HepG2 (cell line): Measurements from ENCODE around the gene ANKRD10. TPM values are rescaled to one million over a fixed set of nuclear protein-coding genes. Genes with fewer than 3 reads are reported as not detected.
A peak's percentile ranks its signal among the peaks of the same experiment; 100 is the strongest.

Experiments used
- FOSL1 ChIP-seq: sonication (generic); formaldehyde crosslinking; IDR thresholded peaks from 2 replicates; pipeline ENCODE4 v1.9.0; 2021; ENCODE audit warnings: missing genetic modification reagents, borderline replicate concordance
- HES4 ChIP-seq: sonication (generic); formaldehyde crosslinking; IDR thresholded peaks from 2 replicates; pipeline ENCODE4 v1.9.0; 2021; ENCODE audit warnings: mild to moderate bottlenecking, missing genetic modification reagents, borderline replicate concordance
- JUND ChIP-seq: sonication (generic); formaldehyde crosslinking; IDR thresholded peaks from 2 replicates; pipeline ENCODE4 v1.8.0; 2022; ENCODE audit warnings: mild to moderate bottlenecking, missing genetic modification reagents
- KDM5A ChIP-seq: fragments of 200-600 bp; sonication (generic); IDR thresholded peaks from 2 replicates; pipeline ENCODE4 v1.7.0; 2018; ENCODE audit warnings: antibody characterized with exemption, mild to moderate bottlenecking, low read length, borderline replicate concordance
- MIER2 ChIP-seq: IDR thresholded peaks from 2 replicates; pipeline ENCODE4 v1.6.1; 2016; ENCODE audit warnings: missing biosample characterization, missing genetic modification reagents
- POLR2AphosphoS2 ChIP-seq: IDR thresholded peaks from 2 replicates; pipeline ENCODE4 v1.6.1; 2011; ENCODE audit warnings: low read depth, low read length, improper control_type of control experiment
- RELA ChIP-seq: sonication (generic); formaldehyde crosslinking; IDR thresholded peaks from 2 replicates; pipeline ENCODE4 v1.4.0; 2020; ENCODE audit warnings: missing genetic modification reagents
- SIN3B ChIP-seq: fragments of 150-350 bp; IDR thresholded peaks from 2 replicates; pipeline ENCODE4 v1.6.1; 2014; ENCODE audit warnings: low read length
- TOPORS ChIP-seq: sonication (generic); formaldehyde crosslinking; IDR thresholded peaks from 2 replicates; pipeline ENCODE4 v1.8.0; 2023; ENCODE audit warnings: mild to moderate bottlenecking, missing genetic modification reagents
- TRIM24 ChIP-seq: sonication (generic); formaldehyde crosslinking; IDR thresholded peaks from 2 replicates; pipeline ENCODE4 v1.8.0; 2022; ENCODE audit warnings: mild to moderate bottlenecking, missing genetic modification reagents
- XRCC5 ChIP-seq: fragments of 200-400 bp; formaldehyde crosslinking; optimal IDR thresholded peaks from 2 replicates; pipeline ENCODE3; 2017; ENCODE audit warnings: mild to moderate bottlenecking, low read length
- ZBTB49 ChIP-seq: sonication (generic); formaldehyde crosslinking; IDR thresholded peaks from 2 replicates; pipeline ENCODE4 v1.4.0; 2020; ENCODE audit warnings: missing genetic modification reagents, borderline replicate concordance
- ZFP37 ChIP-seq: sonication (generic); formaldehyde crosslinking; IDR thresholded peaks from 2 replicates; pipeline ENCODE4 v1.4.0; 2020; ENCODE audit warnings: missing genetic modification reagents, borderline replicate concordance
- ZNF367 ChIP-seq: sonication (generic); formaldehyde crosslinking; IDR thresholded peaks from 2 replicates; pipeline ENCODE4 v1.4.0; 2020; ENCODE audit warnings: missing genetic modification reagents, borderline replicate concordance
- ZNF407 ChIP-seq: sonication (generic); formaldehyde crosslinking; IDR thresholded peaks from one replicate; pipeline ENCODE4 v1.5.1; 2020; ENCODE audit warnings: mild to moderate bottlenecking, missing genetic modification reagents; ENCODE audit errors: not compliant biosample characterization
- ZNF530 ChIP-seq: sonication (generic); formaldehyde crosslinking; IDR thresholded peaks from 2 replicates; pipeline ENCODE4 v1.5.0; 2020; ENCODE audit warnings: low read depth, mild to moderate bottlenecking, missing genetic modification reagents
- ZNF710 ChIP-seq: sonication (generic); formaldehyde crosslinking; IDR thresholded peaks from 2 replicates; pipeline ENCODE4 v1.5.0; 2020; ENCODE audit warnings: mild to moderate bottlenecking, missing genetic modification reagents, borderline replicate concordance
- polyA plus RNA-seq, 8 experiments: library from polyadenylated mRNA; depleted of rRNA in 3 of 8; stranded (reverse) in 7 of 8; unstranded in 1 of 8; fragments of >200 nt; fragmentation: Illumina TruSeq in 4 of 8; extraction: Trizol in 4 of 8; gene quantifications; 2 replicates each; pipeline versions ENCODE4 v1.2.1 to v1.2.3, GENCODE V29; 2011 to 2016; ENCODE audit warnings: low read depth in 4 of 8, missing spikeins in 1 of 8, mixed read lengths in 1 of 8; ENCODE audit not compliant: insufficient read depth in 1 of 8
- total RNA-seq, 5 experiments: library from RNA; depleted of rRNA; stranded (reverse); fragments of >200 nt; fragmentation: Illumina TruSeq; extraction: Trizol; gene quantifications; 2 replicates each; pipeline ENCODE4 v1.2.3, GENCODE V29; 2016; ENCODE audit warnings: low read depth in 1 of 5

ANKRD10 gene
- total and polyA plus RNA-seq, 2 of the 13 experiments (the other 11 are each of a cell fraction or from before 2014, with no cell fraction given): 108 to 115 TPM

- TF ChIP-seq ZNF407 (CRISPR knock-in tag) (peak; percentile 62), FOSL1 (CRISPR knock-in tag) (no peak), ZNF710 (CRISPR knock-in tag) (no peak), POLR2AphosphoS2 (no peak), XRCC5 (peak; percentile 40), RELA (no peak), HES4 (no peak), SIN3B (no peak; the same call in 1 of the 2 replicates), ZNF367 (CRISPR knock-in tag) (no peak), TOPORS (CRISPR knock-in tag) (no peak), KDM5A (peak; percentile 71), ZNF530 (no peak), ZBTB49 (CRISPR knock-in tag) (no peak), MIER2 (no peak), ZFP37 (no peak), JUND (no peak), TRIM24 (CRISPR knock-in tag) (no peak)
Measured at GRCh38 chr13:110915057-110915873, at the start of gene ANKRD10 (continued).
